ENCODE measurements around the gene LIM2. TPM values are rescaled to one million over a fixed set of nuclear protein-coding genes. Genes with fewer than 3 reads are reported as not detected.

LIM2 gene
- total and polyA plus RNA-seq, 2 experiments from 2014 or later: not detected

- Histone ChIP-seq H3K4me2 (peak overlapping the region; percentile 78), H3K4me1 (ENCODE audit: insufficient read depth) (peaks cover 6% of the 10 kb centered on the region; the same call in 1 of the 2 replicates), H3K27me3 (ENCODE audit: insufficient read depth) (peaks cover 10% of the 10 kb centered on the region; the same call in 1 of the 2 replicates), H4K20me1 (replicated peaks; ENCODE audit: insufficient read depth) (no peaks in the 10 kb centered on the region), H2AFZ (no peak overlapping the region), H3F3A (replicated peaks; ENCODE audit: low read depth) (no peaks in the 10 kb centered on the region), H3K27ac (ENCODE audit: low read depth) (no peak overlapping the region), H3K4me3 (peak overlapping the region; percentile 44), H3K79me2 (replicated peaks; ENCODE audit: insufficient read depth) (no peaks in the 10 kb centered on the region), H3K9me2 (ENCODE audit: insufficient read depth) (no peaks in the 10 kb centered on the region), H3K36me3 (ENCODE audit: insufficient read depth) (no peaks in the 10 kb centered on the region)
- DNase-seq (ENCODE audit: low spot score) (peak; percentile 97), ATAC-seq (peak; percentile 87)
- H3K9me3 Mint-ChIP-seq: peaks cover 11% of the 10 kb centered on the region
- peak overlapping the region; percentile 59; the same call in 1 of the 3 replicates for H3K4me3 Mint-ChIP-seq
- H3K27me3 Mint-ChIP-seq (ENCODE audit: insufficient read depth, low read depth, poor library complexity): peaks cover 32% of the 10 kb centered on the region
- H3K27ac Mint-ChIP-seq: no peak overlapping the region
- H3K36me3 Mint-ChIP-seq (ENCODE audit: low read depth): no peaks in the 10 kb centered on the region
- peak; percentile 92 to 94 for TF ChIP-seq CTCF (conservative IDR thresholded peaks at IDR 0.05; ENCODE audit: low read depth in 2 of 2)
- TF ChIP-seq ZNF462 (CRISPR knock-in tag; IDR thresholded peaks at IDR 0.05): no peak
- no peak for TF ChIP-seq JUNB (IDR thresholded peaks at IDR 0.05; ENCODE audit: unreplicated experiment)
- TF ChIP-seq REST (IDR thresholded peaks at IDR 0.05; ENCODE audit: unreplicated experiment): peak; percentile 99
- no peak for TF ChIP-seq POLR2AphosphoS5 (IDR thresholded peaks at IDR 0.05; ENCODE audit: low read depth)
- peaks cover 5% of the 10 kb centered on the region; the same call in 1 of the 3 replicates for H3K4me1 Mint-ChIP-seq
These were observed 34.3 kb upstream of the LIM2 start for GRCh38 chr19:51422053-51422448.
